Activated B cell treated with CpG ODN at 0.5 μM for 24 hours (primary cell): ENCODE results near the gene CCDC51. TPM values are rescaled to one million over a fixed set of nuclear protein-coding genes. Genes with fewer than 3 reads are reported as not detected.

Source experiments
- ATAC-seq: fragments of 200-7000 bp; cut with Tn5 transposase; one replicate; pipeline ENCODE4 v1.10.0; 2021; ENCODE audit warnings: low read depth, mild to moderate bottlenecking, moderate library complexity
- CTCF ChIA-PET: fragments of 350-600 bp; sonication (Branson Sonifier 250); formaldehyde crosslinking; loops from one replicate; lab custom pipeline; 2021; ENCODE audit warnings: antibody characterized with exemption; lab: Charles Lee
- POLR2A ChIA-PET: fragments of 350-600 bp; sonication (Branson Sonifier 250); formaldehyde crosslinking; loops from one replicate; lab custom pipeline; 2021; ENCODE audit warnings: antibody characterized with exemption; lab: Charles Lee
- DNase-seq: peaks from one replicate; pipeline ENCODE4 v3.0.0; 2022
- H3K27ac Mint-ChIP-seq: one replicate; pipeline ENCODE4 v1.8.0; 2020; ENCODE audit warnings: mixed read lengths
- H3K27me3 Mint-ChIP-seq: one replicate; pipeline ENCODE4 v1.8.0; 2021; ENCODE audit warnings: mixed read lengths
- H3K36me3 Mint-ChIP-seq: one replicate; pipeline ENCODE4 v1.8.0; 2021; ENCODE audit warnings: low read depth, mixed read lengths
- H3K4me1 Mint-ChIP-seq: one replicate; pipeline ENCODE4 v1.8.0; 2021; ENCODE audit warnings: mixed read lengths
- H3K4me3 Mint-ChIP-seq: one replicate; pipeline ENCODE4 v1.8.0; 2020; ENCODE audit warnings: mild to moderate bottlenecking, mixed read lengths
- H3K9me3 Mint-ChIP-seq: one replicate; pipeline ENCODE4 v1.8.0; 2020; ENCODE audit warnings: mixed read lengths
- CTCF ChIP-seq: fragments of 200-600 bp; IDR thresholded peaks from one replicate; pipeline ENCODE4 v1.8.0; 2022; ENCODE audit warnings: antibody characterized with exemption, mild to moderate bottlenecking
- intact Hi-C: fragments of 100-400 bp; cut with micrococcal nuclease; formaldehyde crosslinking; loops from one replicate; pipeline ENCODE4 v1.15.1; 2024
- total RNA-seq: library from RNA; stranded (reverse); gene quantifications from 2 replicates; pipeline ENCODE4 v1.2.3, GENCODE V29; 2022

Gene CCDC51
- total RNA-seq, 1 donor from 2014 or later, result 8.7 TPM

- ChIA-PET POLR2A (interaction anchor here (0.5 to 1.2 kb wide), 4 partner anchors 22 to 947 kb away, joined by 3 read pairs; partner anchors contain the start of gene CCDC51), CTCF (interaction anchor here (0.8 to 1.2 kb wide), 2 partner anchors 33 to 38 kb away, joined by 4 to 6 read pairs; no protein-coding TSS in a partner anchor)
- peak overlapping the region; percentile 83 for H3K27ac Mint-ChIP-seq
- no peak for ATAC-seq
- H3K9me3 Mint-ChIP-seq, result no peaks in the 10 kb centered on the region
- intact Hi-C loops, result no loop called here
- DNase-seq, result no peak
- peaks cover 41% of the 10 kb centered on the region for H3K36me3 Mint-ChIP-seq
- H3K4me1 Mint-ChIP-seq, result peaks cover 77% of the 10 kb centered on the region
- no peaks in the 10 kb centered on the region for H3K27me3 Mint-ChIP-seq
- H3K4me3 Mint-ChIP-seq, result peak overlapping the region; percentile 61
- no peak for TF ChIP-seq CTCF
These were observed 29.4 kb upstream of the CCDC51 start for GRCh38 chr3:48469046-48469915.

- H3K36me3 Mint-ChIP-seq, result peaks cover 41% of the 10 kb centered on the region
These were observed 28.4 kb upstream of the CCDC51 start for GRCh38 chr3:48468329-48468731.

GRCh38 chr3:48467473-48468267 is 27.8 kb upstream of the CCDC51 start:
- peaks cover 66% of the 10 kb centered on the region for H3K4me1 Mint-ChIP-seq
- H3K27me3 Mint-ChIP-seq, result no peaks in the 10 kb centered on the region
- peaks cover 38% of the 10 kb centered on the region for H3K36me3 Mint-ChIP-seq
- H3K4me3 Mint-ChIP-seq, result peak overlapping the region; percentile 89
- H3K9me3 Mint-ChIP-seq, result no peaks in the 10 kb centered on the region
- ChIA-PET POLR2A (interaction anchor here (1.1 to 3.0 kb wide), 8 partner anchors 11 to 167 kb away, joined by 3 to 29 read pairs (median 17); partner anchors contain the start of genes ATRIP, CCDC51, PFKFB4 and SHISA5), CTCF (interaction anchor here (1.6 to 3.0 kb wide), 3 partner anchors 30 to 81 kb away, joined by 4 to 21 read pairs (median 10); no protein-coding TSS in a partner anchor)
- ATAC-seq (no peak), DNase-seq (no peak)
- TF ChIP-seq CTCF, result no peak
- H3K27ac Mint-ChIP-seq, result peak overlapping the region; percentile 96
- intact Hi-C loops, result loop anchor here (2.0 kb wide), 1 partner anchor 67 kb away; no protein-coding TSS in a partner anchor

More at GRCh38 chr3:48468329-48468731, 28.4 kb upstream of the CCDC51 start:
- CTCF ChIA-PET, result interaction anchor here (3.0 kb wide), 1 partner anchor 32 kb away, joined by 10 read pairs; no protein-coding TSS in a partner anchor
- TF ChIP-seq CTCF, result no peak
- POLR2A ChIA-PET, result interaction anchor here (3.0 kb wide), 1 partner anchor 22 kb away, joined by 24 read pairs; the partner anchor contains the start of gene ATRIP
- Mint-ChIP-seq H3K27ac (peak overlapping the region; percentile 96), H3K4me3 (peak overlapping the region; percentile 89), H3K27me3 (no peaks in the 10 kb centered on the region), H3K4me1 (peaks cover 73% of the 10 kb centered on the region), H3K9me3 (no peaks in the 10 kb centered on the region)
- DNase-seq (no peak), ATAC-seq (no peak)
- intact Hi-C loops, result no loop called here

GRCh38 chr3:48467110-48467454 is 27.2 kb upstream of the CCDC51 start:
- ChIA-PET CTCF (interaction anchor here (1.5 to 5.7 kb wide), 6 partner anchors 30 to 91 kb away, joined by 4 to 42 read pairs (median 9); no protein-coding TSS in a partner anchor), POLR2A (interaction anchor here (0.8 to 3.0 kb wide), 15 partner anchors 10 to 225 kb away, joined by 3 to 29 read pairs (median 6); partner anchors contain the start of genes ATRIP, CCDC51, PFKFB4 and SHISA5)
- no peaks in the 10 kb centered on the region for H3K27me3 Mint-ChIP-seq
- H3K27ac Mint-ChIP-seq, result peak overlapping the region; percentile 96
- no peak for ATAC-seq
- intact Hi-C loops, result loop anchor here (2.0 kb wide), 1 partner anchor 66 kb away; no protein-coding TSS in a partner anchor
- H3K9me3 Mint-ChIP-seq, result no peaks in the 10 kb centered on the region
- H3K36me3 Mint-ChIP-seq, result peaks cover 37% of the 10 kb centered on the region
- H3K4me1 Mint-ChIP-seq, result peaks cover 65% of the 10 kb centered on the region
- no peak for TF ChIP-seq CTCF
- DNase-seq, result no peak
- H3K4me3 Mint-ChIP-seq, result peak overlapping the region; percentile 89
